Activated T-cell treated with anti-CD3 and anti-CD28 coated beads for 4 hours (primary cell): ENCODE results near the gene POLR3E.
A peak's percentile ranks its signal among the peaks of the same experiment; 100 is the strongest.

ENCODE experiments used
- DNase-seq: peaks from one replicate; pipeline ENCODE4 v3.0.0-alpha.2; 2020

POLR3E gene

DNA sequence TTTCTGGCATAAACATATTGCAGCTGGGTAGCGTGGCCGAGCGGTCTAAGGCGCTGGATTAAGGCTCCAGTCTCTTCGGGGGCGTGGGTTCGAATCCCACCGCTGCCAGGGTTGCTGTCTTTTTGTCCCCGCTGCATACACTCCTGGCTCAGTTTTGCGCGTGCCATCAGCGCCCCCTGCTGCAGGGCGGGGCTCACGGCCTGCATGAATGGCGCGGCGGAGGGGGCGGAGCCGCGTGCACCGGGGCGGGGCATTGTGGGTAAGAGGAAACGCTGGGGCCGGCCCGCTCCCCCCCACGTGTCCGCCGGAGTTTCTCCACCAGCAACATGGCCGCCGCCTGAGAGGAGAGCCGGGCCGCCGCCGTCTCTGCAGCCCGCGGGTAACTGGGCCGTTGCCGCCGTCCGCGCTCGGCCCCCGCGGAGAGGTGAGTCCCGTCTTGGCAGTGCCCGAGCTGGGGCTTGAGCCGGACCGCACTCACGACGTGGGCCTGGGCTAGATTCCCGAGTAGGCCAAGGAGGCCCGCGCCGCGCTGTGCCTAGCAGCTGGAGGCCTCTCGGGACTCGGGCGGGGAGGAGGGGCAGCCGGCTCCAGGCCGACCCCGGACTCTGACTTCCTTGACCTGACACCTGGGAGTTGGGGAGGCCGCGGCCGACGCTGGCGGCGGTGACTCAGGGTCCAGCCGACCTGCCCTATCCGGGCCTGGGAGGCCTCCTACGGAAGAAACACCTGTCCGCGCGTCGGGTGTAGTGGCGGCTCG is at the start of gene POLR3E:
TSS of gene POLR3E (plus strand) at position 296 of the 757 bp plus-strand sequence. CDS start 5,560 bp downstream, outside the sequence.
- peak; percentile 100 for DNase-seq

DNA sequence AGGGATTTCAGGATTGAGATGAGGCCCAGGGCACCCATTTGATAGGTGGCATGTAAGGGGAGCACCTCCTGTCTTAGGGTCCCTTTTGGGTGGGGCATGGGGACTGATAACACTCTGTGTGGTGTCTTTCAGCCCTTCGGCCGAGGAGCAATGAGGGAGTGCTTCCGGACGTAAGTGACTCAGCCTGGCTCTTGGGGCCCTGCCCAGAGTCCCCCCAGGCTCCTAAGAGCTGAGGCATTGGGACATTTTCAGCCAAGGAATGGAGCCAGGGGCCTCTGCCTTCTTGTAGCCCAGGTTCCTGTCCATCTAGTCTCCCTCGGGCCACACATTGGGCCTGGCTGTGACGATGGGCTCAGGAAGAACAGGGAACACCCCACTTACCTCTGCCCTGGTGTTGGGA is 46.7 kb upstream of the POLR3E start:
- DNase-seq = no peak

GRCh38 chr16:22252317-22252716 is 44.9 kb upstream of the POLR3E start:
- DNase-seq = no peak

DNA sequence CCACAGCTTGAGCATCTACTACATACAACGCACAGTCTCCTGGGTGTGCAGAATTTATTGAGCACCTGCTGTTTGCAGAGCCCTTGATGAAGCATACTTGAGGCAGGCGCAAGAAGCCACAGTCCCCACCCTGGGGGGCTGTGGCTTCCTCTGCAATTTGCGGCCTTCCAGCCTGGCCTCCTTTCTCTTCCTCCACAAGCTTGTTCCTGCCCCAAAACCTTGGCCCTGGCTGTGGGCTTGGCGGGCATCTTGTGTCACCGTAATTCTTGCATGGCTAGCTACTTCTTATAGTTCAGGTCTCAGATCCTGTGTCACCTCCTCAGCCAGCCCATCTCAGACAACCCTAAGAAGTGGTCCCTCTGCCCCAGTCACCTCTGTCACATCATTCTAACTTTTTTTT is 43.9 kb upstream of the POLR3E start:
- DNase-seq = no peak

- no peak for DNase-seq
Measured at GRCh38 chr16:22255335-22255734, 41.9 kb upstream of the POLR3E start.

DNA sequence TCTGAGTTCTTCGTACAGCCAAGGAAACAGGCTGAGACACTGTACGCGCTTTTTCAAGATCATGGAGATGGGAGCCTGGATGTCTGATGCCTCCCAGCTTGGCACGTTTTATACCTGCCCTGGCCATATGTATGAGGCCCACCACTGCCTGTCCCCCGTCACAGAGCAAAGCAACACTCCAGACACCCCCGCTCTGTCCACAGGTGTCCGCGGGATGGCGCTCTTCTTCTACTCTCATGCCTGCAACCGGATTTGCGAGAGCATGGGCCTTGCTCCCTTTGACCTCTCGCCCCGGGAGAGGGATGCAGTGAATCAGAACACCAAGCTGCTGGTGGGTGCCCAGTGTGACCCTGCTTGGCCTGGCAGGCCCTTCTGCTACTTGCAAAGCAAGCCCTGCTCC is 39.8 kb upstream of the POLR3E start:
- DNase-seq = no peak

DNA sequence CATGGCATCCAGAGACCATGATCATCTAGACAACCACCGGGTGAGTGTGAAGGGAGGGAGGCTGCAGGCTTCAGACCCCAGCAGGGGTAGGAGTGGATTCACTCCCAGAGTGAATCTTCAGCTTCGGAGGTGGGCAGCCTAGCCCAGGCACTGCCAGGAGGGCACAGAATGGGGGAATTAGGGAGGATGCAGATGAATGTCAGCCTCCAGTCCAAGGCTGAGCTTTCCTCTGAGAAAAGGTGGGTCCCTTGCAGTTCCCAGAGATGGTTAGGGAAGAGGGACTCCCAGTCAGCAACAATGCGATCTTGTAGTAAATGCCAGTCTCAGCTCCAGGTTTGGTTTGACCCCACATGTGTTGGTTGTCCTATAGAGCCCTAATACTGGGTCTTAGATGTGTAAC is 36.7 kb upstream of the POLR3E start:
- no peak for DNase-seq

- DNase-seq = no peak
Measured at GRCh38 chr16:22262460-22262859, 34.7 kb upstream of the POLR3E start.

DNA sequence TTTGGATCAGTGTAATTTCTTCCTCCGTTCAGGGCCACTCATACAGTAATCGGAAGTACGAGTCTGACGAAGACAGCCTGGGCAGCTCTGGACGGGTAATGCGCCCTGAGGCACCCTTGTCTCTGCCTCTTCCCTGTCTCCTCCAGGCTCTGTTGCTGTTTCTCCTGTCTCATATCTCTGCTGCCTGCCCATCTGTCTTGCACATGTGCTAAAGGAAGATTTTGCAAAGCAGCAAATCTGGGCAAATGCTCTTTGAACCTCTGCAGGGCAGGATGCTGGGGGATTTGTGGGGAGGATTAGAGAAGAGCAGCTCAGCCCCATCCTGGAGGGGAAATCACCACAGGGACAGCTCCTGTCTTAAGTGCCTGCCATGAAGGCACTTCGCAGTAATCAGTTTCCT is 32.4 kb upstream of the POLR3E start:
- DNase-seq = no peak

GRCh38 chr16:22265351-22265750 is 31.9 kb upstream of the POLR3E start:
- no peak for DNase-seq

- no peak for DNase-seq
Measured at GRCh38 chr16:22266546-22266945, 30.7 kb upstream of the POLR3E start.

DNA sequence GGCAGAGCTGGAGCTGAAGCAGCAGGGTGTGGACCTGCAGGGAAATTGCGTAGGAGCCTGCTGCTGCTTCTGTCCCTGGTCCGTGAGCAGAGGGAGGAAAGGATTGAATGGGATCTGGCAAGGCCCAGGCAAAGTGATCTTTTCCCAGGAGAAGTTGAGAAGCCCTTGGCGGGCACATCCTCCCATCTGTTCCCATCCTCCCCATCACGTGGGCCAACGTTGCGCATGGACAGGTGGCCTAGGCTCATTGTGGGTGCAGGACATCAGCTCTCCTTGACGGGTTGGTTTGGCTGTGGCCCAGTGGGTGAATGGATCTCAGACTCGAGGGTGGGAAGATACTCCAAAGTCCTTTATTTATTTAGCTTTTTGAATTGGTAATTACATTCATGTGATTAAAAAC is 29.4 kb upstream of the POLR3E start:
- no peak for DNase-seq

GRCh38 chr16:22270525-22270924 is 26.7 kb upstream of the POLR3E start:
- no peak for DNase-seq

DNA sequence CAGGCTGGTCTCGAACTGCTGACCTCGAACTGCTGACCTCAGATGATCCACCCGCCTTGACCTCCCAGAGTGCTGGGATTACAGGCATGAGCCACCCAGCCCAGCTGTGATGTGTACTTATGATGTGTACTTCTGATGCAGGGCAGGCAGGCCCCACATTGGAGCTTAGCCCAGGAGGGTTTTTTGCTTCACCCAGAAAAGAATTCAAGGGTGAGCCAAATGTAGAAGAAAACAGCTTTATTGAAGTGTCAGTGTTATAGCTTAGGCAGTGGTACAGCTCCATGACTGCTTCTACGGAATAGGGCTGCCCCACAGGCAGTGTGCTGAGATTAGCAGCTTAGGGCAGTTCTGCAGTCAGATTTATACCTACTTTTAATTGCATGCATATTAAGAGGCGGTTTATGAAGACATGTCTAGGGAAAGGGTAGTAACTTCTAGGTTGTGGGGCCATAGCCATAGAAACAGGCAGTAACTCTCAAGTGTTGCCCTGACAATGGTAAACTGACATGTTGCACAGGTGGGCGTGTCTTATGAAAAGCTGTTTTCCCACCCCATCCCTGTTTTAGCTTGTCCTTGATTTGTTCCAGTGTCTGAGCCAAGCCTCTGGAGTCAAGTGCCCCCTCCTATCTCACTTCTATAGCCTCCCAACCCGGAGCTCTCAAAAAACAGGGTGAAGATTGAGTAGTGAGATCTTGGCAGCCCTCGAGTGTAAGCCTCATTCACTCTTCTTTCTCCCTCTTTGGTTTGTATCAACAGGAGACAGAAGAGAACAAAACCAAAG is 24.1 kb upstream of the POLR3E start:
- no peak for DNase-seq

DNA sequence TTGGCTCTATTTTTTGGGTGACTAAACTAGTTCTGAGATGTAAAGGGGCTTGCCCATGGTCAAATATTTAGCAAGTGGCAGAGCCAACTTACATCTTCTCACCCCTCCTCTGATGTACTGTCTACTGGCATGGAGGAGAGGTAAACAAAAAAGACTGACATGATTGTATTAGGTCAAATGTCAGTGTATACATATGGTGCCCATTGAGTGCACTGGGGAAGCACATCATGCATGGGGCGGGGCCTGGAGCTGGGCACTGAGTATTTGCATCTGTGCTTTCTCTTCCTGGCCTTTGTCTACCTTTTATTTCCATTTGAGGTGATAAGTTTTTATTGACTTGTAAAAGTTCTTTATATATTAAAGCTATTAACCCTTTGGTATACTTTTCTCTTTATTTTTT is 22.3 kb upstream of the POLR3E start:
- DNase-seq = no peak

DNA sequence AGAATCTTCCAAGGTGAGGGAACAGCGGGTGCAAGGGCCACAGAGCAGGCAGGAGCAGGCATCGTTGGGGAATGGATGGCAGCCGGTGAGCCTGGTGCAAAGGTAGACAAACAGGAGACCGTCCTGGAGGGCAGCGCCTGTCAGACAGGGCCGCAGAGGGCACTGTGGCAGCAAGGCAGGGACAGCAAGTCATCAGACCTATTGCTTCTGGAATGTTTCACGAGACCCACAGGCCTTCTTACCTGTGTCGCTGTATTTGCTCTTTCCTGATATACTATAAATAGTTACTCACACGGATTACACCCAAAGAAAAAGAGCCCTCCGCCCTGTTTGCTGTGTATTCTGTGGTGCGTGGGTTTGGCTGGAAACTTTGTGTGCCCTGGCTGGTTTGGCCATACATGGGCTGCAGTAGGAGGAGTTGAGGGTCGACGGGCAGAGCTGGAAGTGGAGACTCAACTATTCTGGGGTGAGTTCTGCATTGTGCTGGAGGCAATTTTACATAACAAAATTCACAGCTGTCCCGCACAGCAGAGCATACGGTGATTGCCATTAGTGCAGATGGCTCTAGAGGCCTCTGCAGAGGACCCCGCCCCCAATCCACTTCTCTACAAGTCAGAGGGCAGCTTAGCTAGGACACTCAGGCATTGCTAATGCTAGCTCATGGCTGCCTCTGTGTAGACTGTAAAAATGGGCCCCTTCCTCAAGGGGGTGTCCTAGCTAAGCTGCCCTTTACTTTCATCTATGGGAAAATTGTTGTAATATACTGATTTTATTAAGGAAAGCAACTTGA is 18.6 kb upstream of the POLR3E start:
- no peak for DNase-seq

GRCh38 chr16:22282254-22282892 is 14.8 kb upstream of the POLR3E start:
- no peak for DNase-seq

DNA sequence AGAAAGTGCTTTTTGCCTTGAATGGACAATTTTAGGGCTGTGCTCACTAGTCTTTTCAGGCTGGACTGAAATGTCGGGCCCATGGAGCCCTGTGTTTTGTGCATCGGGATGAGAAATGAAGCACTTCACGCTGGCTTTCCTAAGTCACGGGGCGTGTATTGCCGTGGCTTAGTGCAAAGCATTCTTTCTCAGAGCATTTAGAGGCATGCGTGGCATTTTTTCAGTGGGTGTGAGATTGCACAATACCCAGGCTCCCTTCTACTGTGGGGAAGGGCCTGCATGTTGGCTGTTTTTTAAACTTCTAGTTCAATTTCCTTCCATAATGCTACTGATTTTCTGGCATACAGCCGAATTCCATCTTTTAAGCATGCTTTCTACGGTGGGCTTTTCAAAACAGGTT is 12.6 kb upstream of the POLR3E start:
- no peak for DNase-seq

DNA sequence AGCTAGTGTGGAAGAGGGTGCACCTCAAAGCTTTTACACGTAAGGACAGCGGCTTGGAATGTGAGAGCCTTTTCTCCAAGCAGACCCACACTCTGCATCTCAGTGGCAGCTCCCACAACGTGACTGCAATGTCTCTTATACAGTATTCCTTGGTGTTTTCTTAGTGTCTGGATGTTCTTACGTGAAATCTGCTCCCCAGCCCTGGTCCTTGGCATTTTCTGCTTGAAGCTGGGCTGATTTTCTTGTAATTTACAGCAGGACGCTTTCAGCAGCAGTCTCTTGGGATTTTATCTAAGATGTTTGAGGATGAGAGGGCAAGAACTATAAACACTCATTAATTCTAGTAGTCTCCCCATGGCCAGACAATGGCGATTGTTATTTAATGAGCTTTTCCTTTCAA is 12.1 kb upstream of the POLR3E start:
- no peak for DNase-seq

DNA sequence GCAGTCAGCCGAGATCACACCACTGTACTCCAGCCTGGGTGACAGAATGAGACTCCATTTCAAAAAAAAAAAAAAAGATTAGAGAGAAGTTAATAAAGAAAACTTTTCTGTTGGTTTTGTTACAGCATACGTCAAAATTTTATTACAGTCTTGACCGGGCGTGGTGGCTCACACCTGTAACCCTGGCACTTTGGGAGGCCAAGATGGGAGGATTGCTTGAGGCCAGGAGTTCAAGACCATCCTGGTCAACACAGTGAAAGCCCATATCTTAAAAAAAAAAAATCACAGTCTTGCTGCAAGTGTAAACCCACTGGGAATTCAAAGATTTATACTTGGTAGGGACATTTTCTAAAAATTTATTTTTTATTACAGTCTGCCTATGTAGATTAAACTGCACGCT is 6.2 kb upstream of the POLR3E start:
- no peak for DNase-seq

GRCh38 chr16:22291860-22292318 is 5.3 kb upstream of the POLR3E start:
- DNase-seq = no peak

DNA sequence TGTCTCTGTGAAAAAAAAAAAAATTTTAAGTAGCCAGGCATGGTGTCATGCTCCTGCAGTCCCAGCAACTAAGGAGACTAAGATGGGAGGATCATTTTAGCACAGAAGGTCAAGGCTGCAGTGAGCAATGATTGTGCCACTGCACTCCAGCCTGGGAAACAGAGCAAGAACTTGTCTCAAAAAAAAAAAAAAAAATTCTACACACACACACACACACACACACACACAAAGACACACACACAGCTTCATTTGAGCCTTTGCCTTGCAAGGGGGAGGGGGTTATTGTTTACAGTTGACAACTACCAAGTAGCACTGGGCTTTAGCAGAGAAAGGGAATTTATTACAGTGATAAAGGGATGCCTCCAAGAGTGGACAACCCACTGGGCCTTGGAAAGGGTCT is 4.9 kb upstream of the POLR3E start:
- DNase-seq = no peak
